Measurements from ENCODE around the gene DDAH2. TPM values are rescaled to one million over a fixed set of nuclear protein-coding genes. Genes with fewer than 3 reads are reported as not detected.

DDAH2 gene
- total RNA-seq, 2 experiments from 2014 or later, result 6.2 to 6.6 TPM

- H3K27ac Mint-ChIP-seq, result no peak overlapping the region
- no peak overlapping the region for H3K4me3 Mint-ChIP-seq
- H3K4me1 Mint-ChIP-seq (ENCODE audit: low read depth), result no peaks in the 10 kb centered on the region
- no peaks in the 10 kb centered on the region for H3K27me3 Mint-ChIP-seq
- intact Hi-C loops (cut with micrococcal nuclease), result no loop called here
- POLR2A ChIA-PET, result interaction anchor here (0.6 to 0.9 kb wide), 2 partner anchors 18 to 92 kb away, joined by 3 read pairs; partner anchors contain the start of gene MSH5
- CTCF ChIA-PET, result interaction anchor here (1.0 to 2.2 kb wide), 2 partner anchors 12 to 15 kb away, joined by 3 to 13 read pairs; no protein-coding TSS in a partner anchor
- DNase-seq, result no peak
- H3K9me3 Mint-ChIP-seq, result no peaks in the 10 kb centered on the region
- H3K36me3 Mint-ChIP-seq, result peaks cover 50% of the 10 kb centered on the region
These were observed 29.2 kb upstream of the DDAH2 start for GRCh38 chr6:31758281-31758680.

GRCh38 chr6:31752739-31753319, 23.7 kb upstream of the DDAH2 start:
- ChIA-PET POLR2A (interaction anchor here (2.3 kb wide), 1 partner anchor 12 kb away, joined by 7 read pairs; the partner anchor contains the start of gene MSH5), CTCF (interaction anchor here (1.0 to 1.2 kb wide), 2 partner anchors 17 to 73 kb away, joined by 5 read pairs; partner anchors contain the start of gene LY6G5C)
- Mint-ChIP-seq H3K27me3 (no peaks in the 10 kb centered on the region), H3K4me3 (no peak overlapping the region), H3K4me1 (ENCODE audit: low read depth) (no peaks in the 10 kb centered on the region), H3K36me3 (peaks cover 19% of the 10 kb centered on the region), H3K9me3 (no peaks in the 10 kb centered on the region), H3K27ac (no peak overlapping the region)
- intact Hi-C loops (cut with micrococcal nuclease), result no loop called here
- DNase-seq, result no peak

GRCh38 chr6:31750411-31751022, 21.4 kb upstream of the DDAH2 start:
- intact Hi-C loops (cut with micrococcal nuclease), result no loop called here
- no peak for DNase-seq
- ChIA-PET POLR2A (interaction anchor here (1.7 kb wide), 1 partner anchor 10 kb away, joined by 4 read pairs; the partner anchor contains the start of gene MSH5), CTCF (interaction anchor here (1.7 kb wide), 1 partner anchor 19 kb away, joined by 6 read pairs; no protein-coding TSS in a partner anchor)
- no peak overlapping the region for H3K27ac Mint-ChIP-seq
- H3K4me3 Mint-ChIP-seq, result no peak overlapping the region
- no peaks in the 10 kb centered on the region for H3K9me3 Mint-ChIP-seq
- H3K36me3 Mint-ChIP-seq, result peaks cover 29% of the 10 kb centered on the region
- H3K27me3 Mint-ChIP-seq, result no peaks in the 10 kb centered on the region
- H3K4me1 Mint-ChIP-seq (ENCODE audit: low read depth), result no peaks in the 10 kb centered on the region

- CTCF ChIA-PET, result interaction anchor here (1.7 kb wide), 1 partner anchor 20 kb away, joined by 6 read pairs; no protein-coding TSS in a partner anchor
- Mint-ChIP-seq H3K27ac (no peak overlapping the region), H3K9me3 (no peaks in the 10 kb centered on the region), H3K4me3 (no peak overlapping the region), H3K4me1 (ENCODE audit: low read depth) (no peaks in the 10 kb centered on the region), H3K36me3 (peaks cover 35% of the 10 kb centered on the region), H3K27me3 (no peaks in the 10 kb centered on the region)
- DNase-seq, result no peak
- POLR2A ChIA-PET, result interaction anchor here (1.5 to 1.7 kb wide), 2 partner anchors 9 to 11 kb away, joined by 4 read pairs; partner anchors contain the start of gene MSH5
- intact Hi-C loops (cut with micrococcal nuclease), result no loop called here
These were observed 20.4 kb upstream of the DDAH2 start for GRCh38 chr6:31749301-31750036.

GRCh38 chr6:31744422-31744821, 15.3 kb upstream of the DDAH2 start:
- intact Hi-C loops (cut with micrococcal nuclease), result no loop called here
- ChIA-PET CTCF (interaction anchor here (1.6 kb wide), 1 partner anchor 25 kb away, joined by 5 read pairs; no protein-coding TSS in a partner anchor), POLR2A (no interaction called here)
- DNase-seq, result no peak
- peaks cover 61% of the 10 kb centered on the region for H3K36me3 Mint-ChIP-seq
- no peak overlapping the region for H3K4me3 Mint-ChIP-seq
- H3K9me3 Mint-ChIP-seq, result no peaks in the 10 kb centered on the region
- peaks cover 18% of the 10 kb centered on the region for H3K4me1 Mint-ChIP-seq (ENCODE audit: low read depth)
- H3K27ac Mint-ChIP-seq, result no peak overlapping the region
- H3K27me3 Mint-ChIP-seq, result no peaks in the 10 kb centered on the region

- CTCF ChIA-PET, result interaction anchor here (1.0 kb wide), 1 partner anchor 27 kb away, joined by 3 read pairs; no protein-coding TSS in a partner anchor
- no peak for DNase-seq
- POLR2A ChIA-PET, result no interaction called here
- Mint-ChIP-seq H3K4me3 (no peak overlapping the region), H3K27me3 (no peaks in the 10 kb centered on the region), H3K36me3 (peaks cover 54% of the 10 kb centered on the region), H3K27ac (no peak overlapping the region), H3K4me1 (ENCODE audit: low read depth) (peaks cover 34% of the 10 kb centered on the region), H3K9me3 (no peaks in the 10 kb centered on the region)
- intact Hi-C loops (cut with micrococcal nuclease), result no loop called here
These were observed 13.8 kb upstream of the DDAH2 start for GRCh38 chr6:31742894-31743293.

GRCh38 chr6:31741815-31742214, 12.7 kb upstream of the DDAH2 start:
- Mint-ChIP-seq H3K27me3 (no peaks in the 10 kb centered on the region), H3K36me3 (peaks cover 46% of the 10 kb centered on the region), H3K4me3 (peak overlapping the region; percentile 94), H3K9me3 (no peaks in the 10 kb centered on the region), H3K4me1 (ENCODE audit: low read depth) (peaks cover 45% of the 10 kb centered on the region), H3K27ac (no peak overlapping the region)
- DNase-seq, result no peak
- ChIA-PET CTCF (interaction anchor here (1.5 to 8.1 kb wide), 3 partner anchors 12 to 85 kb away, joined by 4 to 67 read pairs (median 40); partner anchors contain the start of gene DDAH2), POLR2A (interaction anchor here (1.3 kb wide), 1 partner anchor 86 kb away, joined by 5 read pairs; the partner anchor contains the start of gene HSPA1B)
- intact Hi-C loops (cut with micrococcal nuclease), result no loop called here

- H3K27me3 Mint-ChIP-seq, result no peaks in the 10 kb centered on the region
- H3K9me3 Mint-ChIP-seq, result no peaks in the 10 kb centered on the region
- peak; percentile 56 for DNase-seq
- peaks cover 49% of the 10 kb centered on the region for H3K36me3 Mint-ChIP-seq
- peaks cover 48% of the 10 kb centered on the region for H3K4me1 Mint-ChIP-seq (ENCODE audit: low read depth)
- intact Hi-C loops (cut with micrococcal nuclease), result no loop called here
- ChIA-PET POLR2A (interaction anchor here (0.7 to 2.1 kb wide), 17 partner anchors 9 to 388 kb away, joined by 3 to 7 read pairs (median 3); partner anchors contain the start of genes ABHD16A, DDAH2, DDX39B and EHMT2), CTCF (interaction anchor here (1.2 to 8.1 kb wide), 6 partner anchors 11 to 86 kb away, joined by 3 to 67 read pairs (median 13); partner anchors contain the start of genes DDAH2, LY6G5C and VARS1)
- peak overlapping the region; percentile 94 for H3K4me3 Mint-ChIP-seq
- peak overlapping the region; percentile 91 for H3K27ac Mint-ChIP-seq
These were observed 11.5 kb upstream of the DDAH2 start for GRCh38 chr6:31740397-31741223.

GRCh38 chr6:31739639-31740396, 10.7 kb upstream of the DDAH2 start, which contains the start of gene MSH5:
Gene MSH5 (plus strand): TSS chr6:31740005. CDS start chr6:31740467, 462 bp downstream.
- intact Hi-C loops (cut with micrococcal nuclease), result loop anchor here (2.0 to 10.0 kb wide), 9 partner anchors 29 to 1175 kb away; partner anchors contain the start of genes ATP6V1G2, DXO, GPANK1 and HSPA1B
- Mint-ChIP-seq H3K4me3 (peak within 1 kb of the TSS; percentile 94), H3K27ac (peak within 1 kb of the TSS; percentile 91), H3K9me3 (no peaks in the 10 kb centered on the region), H3K27me3 (no peaks in the 10 kb centered on the region), H3K36me3 (peaks cover 48% of the 10 kb centered on the region), H3K4me1 (ENCODE audit: low read depth) (peaks cover 48% of the 10 kb centered on the region)
- ChIA-PET POLR2A (interaction anchor here (0.6 to 3.4 kb wide), 25 partner anchors 9 to 1105 kb away, joined by 3 to 15 read pairs (median 3); partner anchors contain the start of genes ABHD16A, CSNK2B, DDAH2 and DDX39B), CTCF (interaction anchor here (0.6 to 8.1 kb wide), 9 partner anchors 10 to 150 kb away, joined by 3 to 67 read pairs (median 14); partner anchors contain the start of genes DDAH2, LY6G5C and VARS1)
- DNase-seq, result peak; percentile 99

Measured in activated CD4-positive, alpha-beta memory T cell treated with anti-CD3 and anti-CD28 coated beads for 36 hours (primary cell).